A549 (cell line): ENCODE measurements around the gene TMEM88.

Experiments
- CHD4 ChIP-seq: fragments of 200-600 bp; sonication (generic); IDR thresholded peaks from 2 replicates; pipeline ENCODE4 v1.6.1; 2016; ENCODE audit warnings: antibody characterized with exemption, mild to moderate bottlenecking, borderline replicate concordance
- CTCF ChIP-seq: fragments of >200 bp; sonication (Bioruptor Twin); formaldehyde crosslinking; IDR thresholded peaks from 3 replicates; pipeline ENCODE4 v1.5.1; 2016
- ELK1 ChIP-seq: fragments of 150-350 bp; IDR thresholded peaks from 2 replicates; pipeline ENCODE4 v1.6.1; 2014; ENCODE audit warnings: low read depth, mild to moderate bottlenecking, low read length
- HMGXB4 ChIP-seq: fragments of 250-450 bp; sonication (Bioruptor Pico); IDR thresholded peaks from 2 replicates; pipeline ENCODE4 v1.5.0; 2021; ENCODE audit warnings: mild to moderate bottlenecking, moderate library complexity, borderline replicate concordance

- no peak for TF ChIP-seq CTCF
- TF ChIP-seq ELK1 = no peak
- TF ChIP-seq HMGXB4 (CRISPR knock-in tag) = no peak
- no peak for TF ChIP-seq CHD4
These were observed 14.0 kb upstream of the TMEM88 start for GRCh38 chr17:7840875-7841274.
